H1 (cell line): ENCODE data around the gene TMC3. TPM values are rescaled to one million over a fixed set of nuclear protein-coding genes. Genes with fewer than 3 reads are reported as not detected.
A peak's percentile ranks its signal among the peaks of the same experiment; 100 is the strongest.

ENCODE experiments used
- CEBPB ChIP-seq: IDR thresholded peaks from 2 replicates; pipeline ENCODE4 v1.6.1; 2012; ENCODE audit warnings: low read depth, low read length
- polyA plus RNA-seq, 7 experiments: library from polyadenylated mRNA; depleted of rRNA in 3 of 7; stranded (reverse) in 5 of 7; unstranded in 2 of 7; fragments of >200 nt in 5 of 7; fragments of 200-250 nt in 2 of 7; gene quantifications; 1 replicate in 5 of 7; 2 replicates in 1 of 7; 4 replicates in 1 of 7; pipeline versions ENCODE4 v1.2.1 to v1.2.3, GENCODE V29; 2011 to 2013; ENCODE audit warnings: missing spikeins in 2 of 7, mixed read lengths in 2 of 7
- total RNA-seq: library from RNA; stranded (reverse); fragmentation: NEBNext Ultra II Directional; extraction: Animal tissue kit (Norgen Biotek cat#: 25700); gene quantifications from 2 replicates; pipeline ENCODE4 v1.2.1, GENCODE V29; 2021

The TMC3 gene
- total and polyA plus RNA-seq, 2 of the 8 experiments (the other 6 are each of a cell fraction or from before 2014, with no cell fraction given) = not detected

GRCh38 chr15:81410318-81410753 is 36.3 kb upstream of the TMC3 start (continued):
- peak; percentile 93 for TF ChIP-seq CEBPB
